Measurements from ENCODE around the gene NECAP2.

NECAP2 gene

DNA sequence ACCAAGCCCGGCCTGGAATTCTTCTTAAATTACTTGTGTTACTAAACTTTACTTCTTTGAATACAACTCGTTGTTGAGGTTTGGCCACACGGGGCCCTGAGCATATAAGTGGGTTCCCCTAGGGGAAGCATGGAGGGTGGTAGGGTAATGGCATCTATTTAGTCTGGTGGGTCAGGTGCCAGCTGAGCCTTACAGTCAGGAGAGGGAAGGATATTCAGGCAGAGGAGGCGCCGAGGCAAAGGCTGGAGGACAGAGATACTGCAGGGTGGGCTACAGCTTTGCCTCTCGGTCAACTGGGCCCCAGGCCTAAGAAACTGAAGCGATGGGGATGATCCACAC is 424 bp upstream of the NECAP2 start:
- TF ChIP-seq CTCF (IDR thresholded peaks at IDR 0.05; ENCODE audit: borderline replicate concordance, insufficient read depth, low read depth, low read length) = no peak

DNA sequence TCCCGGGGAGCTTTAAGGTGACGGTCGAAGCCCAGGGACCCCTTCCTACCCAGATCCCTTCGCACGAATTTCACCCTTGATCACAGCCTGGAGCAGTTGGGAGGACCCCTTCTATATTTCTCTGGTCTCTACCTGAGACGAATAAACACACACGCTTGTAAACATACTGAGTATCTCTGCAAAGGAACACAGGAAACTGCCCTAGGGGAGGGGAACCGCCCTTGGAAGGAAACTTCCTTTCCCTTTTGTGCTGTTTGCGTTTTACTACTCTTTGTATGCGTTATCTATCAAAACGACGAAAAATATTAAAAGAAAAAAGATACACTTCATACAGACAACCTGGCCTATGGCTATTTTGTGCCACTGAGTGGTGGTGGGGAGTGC is 750 bp downstream of the NECAP2 start:
- peak overlapping the region; percentile 85 for H3K4me3 ChIP-seq (ENCODE audit: low read depth, low read length)
- TF ChIP-seq CTCF (IDR thresholded peaks at IDR 0.05; ENCODE audit: borderline replicate concordance, insufficient read depth, low read depth, low read length) = no peak

More for the DNA sequence above, 424 bp upstream of the NECAP2 start:
- H3K4me3 ChIP-seq (ENCODE audit: low read depth, low read length) = peak overlapping the region; percentile 14

GRCh38 chr1:16442265-16442664 is 1.7 kb downstream of the NECAP2 start:
- no peak overlapping the region for H3K4me3 ChIP-seq (ENCODE audit: low read depth, low read length)
- no peak for TF ChIP-seq CTCF (IDR thresholded peaks at IDR 0.05; ENCODE audit: borderline replicate concordance, insufficient read depth, low read depth, low read length)

DNA sequence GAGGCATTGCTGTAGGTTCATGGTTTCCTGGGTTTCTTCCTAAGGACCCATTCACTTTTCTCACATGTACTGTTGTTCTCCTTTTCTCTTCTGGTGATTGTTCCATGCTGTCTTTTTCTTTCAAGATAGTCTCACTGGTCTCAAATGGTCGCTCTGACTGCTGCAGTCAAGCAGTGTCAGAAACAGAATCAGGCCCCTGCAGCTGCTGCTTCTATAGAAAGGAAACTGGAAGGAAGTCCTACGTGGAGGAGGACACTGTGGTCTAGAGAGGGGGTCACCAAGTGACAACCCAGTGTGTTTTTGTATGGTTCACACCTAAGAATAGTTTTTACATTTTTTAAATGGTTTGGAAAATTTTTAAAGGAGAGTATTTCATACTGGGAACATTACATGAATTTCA is 2.4 kb downstream of the NECAP2 start:
- no peak overlapping the region for H3K4me3 ChIP-seq (ENCODE audit: low read depth, low read length)
- TF ChIP-seq CTCF (IDR thresholded peaks at IDR 0.05; ENCODE audit: borderline replicate concordance, insufficient read depth, low read depth, low read length) = no peak

- TF ChIP-seq CTCF (IDR thresholded peaks at IDR 0.05; ENCODE audit: borderline replicate concordance, insufficient read depth, low read depth, low read length) = no peak
- no peak overlapping the region for H3K4me3 ChIP-seq (ENCODE audit: low read depth, low read length)
Measured at GRCh38 chr1:16443975-16444770, 3.6 kb downstream of the NECAP2 start.

DNA sequence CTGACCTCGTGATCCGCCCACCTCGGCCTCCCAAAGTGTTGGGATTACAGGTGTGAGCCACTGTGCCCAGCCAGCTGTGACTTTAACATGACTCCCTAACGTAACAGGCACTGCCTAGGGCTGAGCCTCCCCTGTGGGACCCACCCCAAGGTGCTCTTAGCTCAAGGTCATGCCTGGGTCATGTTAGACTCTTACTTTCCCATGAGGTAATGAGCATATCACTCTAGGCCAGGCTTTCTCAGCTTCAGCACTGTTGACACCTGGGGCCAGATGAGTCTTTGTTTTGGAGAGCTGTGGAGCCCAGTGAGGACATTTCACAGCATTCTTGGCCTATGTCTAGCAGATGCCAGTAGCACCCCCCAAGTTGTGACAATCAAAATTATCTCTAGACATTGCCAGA is 4.5 kb downstream of the NECAP2 start:
- H3K4me3 ChIP-seq (ENCODE audit: low read depth, low read length) = no peak overlapping the region
- no peak for TF ChIP-seq CTCF (IDR thresholded peaks at IDR 0.05; ENCODE audit: borderline replicate concordance, insufficient read depth, low read depth, low read length)

DNA sequence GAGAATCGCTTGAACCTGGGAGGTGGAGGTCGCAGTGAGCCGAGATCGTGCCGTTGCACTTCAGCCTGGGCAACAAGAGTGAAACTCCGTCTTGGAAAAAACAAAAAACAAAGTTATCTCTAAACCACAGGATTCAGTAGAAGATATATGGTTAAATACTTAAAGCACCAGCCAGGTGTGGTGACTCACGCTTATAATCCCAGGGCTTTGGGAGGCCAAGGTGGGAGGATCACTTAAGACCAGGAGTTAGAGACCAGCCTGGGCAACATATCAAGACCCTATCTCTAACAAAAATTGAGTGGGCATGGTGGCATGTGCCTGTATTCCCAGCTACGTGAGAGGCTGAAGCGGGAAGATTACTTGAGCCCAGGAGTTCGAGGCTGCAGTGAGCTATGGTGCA is 5.6 kb downstream of the NECAP2 start:
- no peak for TF ChIP-seq CTCF (IDR thresholded peaks at IDR 0.05; ENCODE audit: borderline replicate concordance, insufficient read depth, low read depth, low read length)
- H3K4me3 ChIP-seq (ENCODE audit: low read depth, low read length) = no peak overlapping the region

All from GM12875 (cell line).